HS-27A (cell line): ENCODE measurements around the gene GARS1.
"Not testable (repeated sequence)": the region's sequence is repeated elsewhere in the genome, so short reads cannot be mapped to it uniquely, and the experiment has no call there.

Experiments used
- DNase-seq: peaks from one replicate; pipeline ENCODE4 v3.0.0-alpha.2; 2012; ENCODE audit warnings: low read depth, missing footprints

The GARS1 gene

DNA sequence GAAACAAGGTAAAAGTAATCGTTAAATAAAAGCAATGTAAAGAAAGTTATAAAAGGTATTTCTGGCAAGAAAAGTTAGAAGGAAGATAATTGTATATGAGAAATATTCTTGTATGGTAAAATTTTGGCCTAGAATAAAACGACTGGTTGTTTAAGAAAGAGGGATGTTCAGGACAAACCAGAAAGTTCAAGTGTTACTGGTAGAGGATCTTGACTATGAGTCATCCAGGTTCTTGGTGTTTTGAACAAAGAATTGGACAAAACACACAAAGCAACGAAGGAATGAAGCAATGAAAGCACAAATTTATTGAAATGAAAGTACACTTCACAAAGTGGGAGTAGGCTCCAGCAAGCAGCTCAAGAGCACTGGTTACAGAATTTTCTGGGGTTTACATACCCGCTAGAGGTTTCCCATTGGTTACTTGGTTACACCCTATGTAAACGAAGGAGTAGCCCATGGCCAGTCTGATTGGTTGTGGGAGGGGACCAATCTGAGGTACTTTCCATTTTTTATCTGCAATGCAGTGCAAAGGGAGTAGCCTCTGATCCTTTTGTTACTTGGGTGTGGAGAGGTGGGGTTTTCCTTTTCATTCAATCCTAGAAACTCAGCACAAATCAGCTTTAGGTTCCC lies 22.4 kb upstream of the GARS1 start:
- DNase-seq, result no peak

DNA sequence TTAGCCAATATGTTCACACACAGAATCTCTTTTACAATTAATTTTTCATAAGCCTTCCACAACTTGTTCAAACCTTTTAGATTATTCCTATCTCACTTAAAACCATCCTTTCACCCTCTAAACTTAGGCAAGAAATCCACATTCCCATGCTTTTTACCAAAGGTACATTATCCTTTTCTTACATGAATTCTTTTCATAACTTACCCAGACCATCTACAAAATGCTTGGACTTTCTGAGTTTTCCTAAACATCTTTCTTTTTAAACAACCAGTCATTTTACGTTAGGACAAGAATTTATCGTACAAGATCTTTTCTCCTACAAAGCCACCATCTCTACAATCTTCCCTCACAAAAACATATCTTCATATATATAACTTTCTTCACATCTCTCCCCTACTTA lies 18.8 kb upstream of the GARS1 start:
- DNase-seq, result no peak

DNA sequence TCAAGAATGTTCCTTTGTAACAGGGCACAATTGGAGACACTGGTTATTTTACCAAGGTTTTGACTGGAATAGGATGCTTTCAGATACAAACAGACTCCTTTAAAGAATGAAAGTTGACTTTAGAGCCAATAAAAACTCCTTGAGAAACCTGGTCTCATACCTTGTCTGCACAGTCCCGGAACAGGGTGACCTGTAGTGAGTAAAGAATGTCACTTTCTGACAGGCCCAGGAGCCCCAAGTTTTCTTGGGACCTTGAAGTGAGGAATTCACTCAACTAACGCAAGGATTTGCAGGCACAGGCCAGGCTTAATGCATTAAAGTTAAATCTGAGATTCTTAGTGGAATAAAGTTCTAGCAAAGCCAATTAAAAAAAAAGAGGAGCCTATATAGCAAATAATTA lies 11.5 kb upstream of the GARS1 start:
- DNase-seq, result no peak

DNA sequence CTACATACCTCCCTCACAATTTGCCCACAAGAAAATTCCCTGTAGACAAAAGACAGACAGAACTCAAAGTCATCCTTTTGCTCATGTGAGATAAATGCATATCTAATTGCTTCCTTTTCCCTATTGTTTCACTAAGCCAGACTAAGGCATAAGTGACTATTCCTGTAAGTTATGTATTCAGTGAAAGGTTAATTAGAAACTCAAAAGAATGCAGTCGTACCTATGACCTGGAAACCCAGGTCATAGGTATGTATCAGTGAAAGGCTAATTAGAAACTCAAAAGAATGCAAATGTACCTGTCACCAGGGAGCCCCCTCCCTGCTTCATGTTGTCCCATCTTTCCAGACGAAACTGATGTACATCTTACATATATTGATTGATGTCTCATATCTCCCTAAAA lies 10.3 kb upstream of the GARS1 start:
- DNase-seq, result no peak

DNA sequence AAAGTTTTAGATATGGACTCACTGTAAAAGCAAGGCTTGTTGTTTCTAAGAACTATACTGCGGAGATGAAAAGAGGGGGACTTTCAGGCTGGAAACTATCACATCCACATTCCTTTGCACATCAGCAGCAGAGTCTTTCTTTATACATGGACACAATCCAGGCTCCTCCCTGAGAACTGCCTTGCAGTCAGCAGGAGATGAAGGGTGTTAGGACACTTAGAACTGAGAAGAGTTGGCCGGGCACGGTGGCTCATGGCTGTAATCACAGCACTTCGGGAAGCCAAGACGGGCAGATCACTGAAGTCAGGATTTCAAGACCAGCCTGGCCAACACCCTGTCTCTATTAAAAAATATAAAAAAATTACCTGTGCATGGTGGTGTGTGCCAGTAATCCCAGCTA lies 9.7 kb upstream of the GARS1 start:
- no peak for DNase-seq

DNA sequence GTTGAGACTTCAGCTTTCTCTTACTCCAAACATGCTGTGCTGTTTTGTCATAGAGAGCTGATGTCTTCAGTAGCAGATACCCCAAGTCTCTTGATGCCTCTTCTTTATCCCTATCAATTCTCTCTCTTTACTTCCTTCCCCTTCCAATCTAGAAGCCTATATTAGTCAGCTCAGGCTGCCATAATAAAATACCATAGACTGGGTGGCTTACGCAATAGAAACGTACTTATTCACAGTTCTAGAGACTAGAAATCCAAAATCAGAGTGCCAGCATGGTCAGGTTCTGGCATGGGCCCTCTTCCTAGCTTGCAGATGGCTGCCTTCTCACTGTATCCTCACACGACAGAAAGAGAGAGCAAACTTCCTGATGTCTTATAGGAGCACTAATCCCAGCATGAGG lies 9.0 kb upstream of the GARS1 start:
- no peak for DNase-seq

DNA sequence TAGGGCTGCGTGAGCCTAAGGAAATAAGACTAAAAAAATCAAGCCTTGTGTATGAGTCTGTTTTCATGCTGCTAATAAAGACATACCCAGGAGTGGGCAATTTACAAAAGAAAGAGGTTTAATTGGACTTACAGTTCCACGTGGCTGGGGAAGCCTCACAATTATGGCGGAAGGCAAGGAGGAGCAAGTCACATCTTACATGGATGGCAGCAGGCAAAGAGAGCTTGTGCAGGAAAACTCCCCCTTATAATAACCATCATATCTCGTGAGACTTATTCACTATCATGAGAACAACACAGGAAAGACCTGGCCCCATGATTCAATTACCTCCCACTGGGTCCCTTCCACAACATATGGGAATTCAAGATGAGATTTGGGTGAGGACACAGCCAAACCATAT lies 7.1 kb upstream of the GARS1 start:
- DNase-seq, result not testable (repeated sequence)

DNA sequence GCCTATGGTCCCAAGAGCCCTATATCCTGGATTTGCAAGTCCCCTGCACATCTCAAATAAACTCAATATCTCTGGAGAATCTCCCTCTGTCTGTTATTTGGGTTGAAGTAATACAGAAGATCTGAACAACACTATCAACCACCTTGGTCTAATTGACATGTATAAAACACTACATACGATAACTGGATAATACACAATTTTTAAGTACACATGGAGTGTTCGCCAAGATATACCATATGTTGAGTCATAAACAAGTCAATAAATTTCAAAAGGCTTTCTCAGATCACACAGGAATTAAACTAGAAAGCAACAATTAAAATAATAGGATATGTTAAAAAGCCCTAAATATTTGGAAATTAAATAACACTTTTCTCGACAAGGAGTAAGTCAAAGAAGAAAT lies 5.6 kb upstream of the GARS1 start:
- DNase-seq, result no peak

DNA sequence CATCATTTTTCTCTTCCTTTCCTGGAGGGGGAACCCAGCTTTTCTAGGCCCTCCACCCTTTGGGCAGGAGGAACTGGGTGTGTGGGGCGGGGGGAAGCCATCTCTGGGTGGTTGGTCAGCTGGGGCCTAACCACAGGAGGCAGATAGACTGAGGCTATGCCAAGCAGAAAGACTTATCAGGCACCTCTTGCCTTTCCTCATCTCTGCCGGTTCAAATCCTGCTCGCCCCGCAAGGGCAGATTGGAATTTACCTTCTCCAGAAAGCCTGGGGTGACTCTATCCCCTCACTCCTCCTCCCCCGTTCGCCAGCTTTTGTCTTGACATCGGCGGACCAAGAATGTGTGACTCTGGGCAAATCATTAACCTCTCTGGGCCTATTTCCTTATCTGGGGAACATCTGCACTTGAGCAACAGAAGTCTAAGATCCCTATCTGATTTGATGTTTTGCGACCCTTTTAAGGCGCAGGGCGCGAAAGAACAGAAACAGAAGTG lies 584 bp upstream of the GARS1 start:
- DNase-seq, result no peak

DNA sequence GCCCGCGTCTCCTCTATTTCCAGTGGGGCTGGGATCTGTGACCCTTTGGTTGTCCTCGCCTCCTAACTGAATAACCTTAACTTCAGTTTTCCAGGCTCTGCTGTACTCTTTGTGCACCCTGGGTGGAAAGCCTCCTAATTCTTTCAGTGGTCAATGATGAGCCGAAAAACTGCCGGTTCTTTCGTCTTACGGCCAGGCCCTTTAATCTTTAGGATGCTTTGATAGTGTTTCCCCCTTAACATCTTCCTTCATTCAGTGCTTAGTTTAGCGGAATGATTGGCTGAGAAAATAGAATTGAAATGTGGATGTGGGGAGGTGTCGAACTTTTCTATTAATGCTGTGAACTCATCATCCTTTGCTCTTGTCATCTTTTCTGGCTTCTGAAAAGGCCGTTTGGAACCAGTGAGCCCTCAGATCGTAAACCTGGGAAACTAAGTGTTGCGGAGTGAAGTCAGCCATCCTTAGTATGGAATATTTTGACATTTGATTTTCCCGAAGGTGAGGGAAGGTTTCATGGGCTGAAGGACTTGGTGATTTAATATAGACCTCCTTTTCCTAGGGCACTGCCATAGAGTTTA lies 847 bp downstream of the GARS1 start:
- DNase-seq, result no peak

DNA sequence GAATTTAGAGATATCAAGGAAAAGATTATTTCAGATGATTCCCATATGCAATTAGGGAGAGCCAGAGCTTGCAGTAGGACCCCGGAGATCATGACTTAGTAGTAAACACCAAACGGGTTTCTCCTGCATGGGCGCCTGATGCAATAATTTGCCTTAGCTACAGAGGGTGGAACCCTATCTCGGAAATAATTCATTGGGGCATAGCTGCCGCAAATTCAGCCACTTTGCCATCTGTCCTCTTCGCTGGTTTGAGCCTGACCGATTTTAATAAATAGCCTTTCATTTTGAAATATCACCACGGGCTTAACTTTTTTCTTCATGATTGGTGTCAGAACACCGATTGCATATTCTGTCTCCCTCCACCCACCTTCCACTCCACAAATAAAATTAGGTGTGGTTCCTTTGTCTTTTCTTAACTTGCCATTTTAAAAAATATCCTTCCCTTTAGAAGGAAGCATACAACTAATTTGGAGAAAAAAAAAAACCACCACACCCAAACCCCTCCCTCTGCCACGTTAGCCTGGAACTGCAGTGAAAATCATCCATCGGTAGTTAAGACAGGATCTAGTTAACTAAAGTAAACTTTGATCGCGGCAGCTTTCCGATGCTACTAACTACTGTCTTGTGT lies 1.4 kb downstream of the GARS1 start:
- DNase-seq, result no peak

DNA sequence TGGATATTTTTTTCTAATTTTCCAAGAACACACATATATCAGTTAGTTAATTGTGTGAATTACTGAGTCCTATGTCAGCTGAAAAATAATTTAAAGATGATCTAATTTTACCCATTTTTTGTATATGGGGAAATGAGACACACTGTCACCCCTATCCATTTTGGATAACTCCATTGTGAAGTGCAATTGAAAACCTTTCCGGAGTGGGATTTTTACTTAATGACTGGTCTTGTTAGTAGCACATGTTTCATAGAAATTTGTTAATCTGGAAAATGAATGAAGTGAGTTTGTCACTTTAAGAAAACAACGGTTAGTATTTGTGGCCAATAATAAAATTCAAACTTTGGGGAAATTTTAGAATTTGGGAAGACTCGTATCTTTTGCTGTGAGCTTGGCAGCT lies 2.0 kb downstream of the GARS1 start:
- DNase-seq, result no peak

DNA sequence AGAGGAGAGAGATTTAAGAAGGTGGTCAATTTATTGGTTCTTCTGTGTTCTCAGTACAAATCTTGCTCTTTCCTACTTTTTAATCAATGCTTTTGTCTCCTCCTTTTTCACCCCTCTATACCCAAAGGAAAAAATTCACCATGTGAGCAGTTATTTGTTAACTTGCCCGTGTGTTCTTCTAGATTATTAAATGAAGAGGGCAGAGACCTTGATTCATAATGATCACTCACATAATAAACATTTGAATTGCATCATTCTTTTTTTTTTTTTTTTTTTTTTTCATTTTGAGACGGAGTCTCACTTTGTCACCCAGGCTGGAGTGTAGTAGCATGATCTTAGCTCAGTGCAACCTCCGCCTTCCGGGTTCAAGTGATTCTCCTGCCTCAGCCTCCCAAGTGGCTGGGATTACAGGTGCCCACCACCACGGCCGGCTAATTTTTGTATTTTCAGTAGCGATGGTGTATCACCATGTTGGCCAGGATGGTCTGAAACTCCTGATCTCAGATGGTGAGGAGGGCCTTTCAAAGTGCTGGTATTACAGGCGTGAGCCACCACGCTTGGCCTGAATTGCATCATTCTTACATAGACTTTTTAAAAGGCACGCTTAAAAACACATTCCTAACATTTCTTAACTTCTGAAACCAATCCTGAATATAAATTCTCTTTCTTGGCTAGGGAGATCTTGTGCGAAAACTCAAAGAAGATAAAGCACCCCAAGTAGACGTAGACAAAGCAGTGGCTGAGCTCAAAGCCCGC lies 3.6 kb downstream of the GARS1 start:
- DNase-seq, result no peak

DNA sequence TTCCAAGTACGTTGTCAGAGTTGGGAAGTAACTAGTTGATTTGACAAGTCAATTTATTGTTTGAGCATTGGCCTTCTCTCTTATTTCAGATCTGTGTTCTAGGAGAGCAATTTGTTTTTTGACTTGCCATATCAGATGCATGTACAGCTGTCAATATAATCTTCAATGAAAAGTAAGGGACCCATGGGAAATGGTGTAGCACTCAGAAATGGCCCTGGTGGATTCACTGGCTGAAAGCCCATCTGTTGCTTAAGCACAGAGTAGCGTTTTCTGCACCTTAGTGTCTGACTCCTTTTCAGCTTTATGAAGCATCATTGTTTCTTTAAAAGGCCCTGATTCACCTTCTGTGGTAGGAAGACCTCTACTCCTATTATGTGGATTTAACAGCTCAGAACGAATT lies 10.2 kb downstream of the GARS1 start:
- DNase-seq, result no peak

DNA sequence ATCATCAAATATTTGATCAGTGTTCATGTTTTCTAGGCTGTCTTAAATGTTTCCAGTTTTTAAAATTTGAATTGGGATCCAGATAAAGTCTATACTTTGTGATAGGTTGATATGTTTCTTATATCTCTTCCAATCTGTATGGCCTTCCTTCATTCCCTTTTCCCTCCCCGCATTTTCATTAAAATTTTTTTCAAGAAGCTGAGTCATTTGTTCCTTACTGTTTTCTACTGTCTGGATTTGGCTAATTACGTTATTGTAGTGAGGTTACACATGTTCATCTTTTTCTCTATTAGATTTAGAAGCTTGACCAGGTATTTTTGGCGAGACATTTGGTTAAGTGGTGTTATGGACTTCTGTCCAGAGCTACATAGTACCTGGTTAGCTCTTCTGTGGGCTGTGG lies 11.2 kb downstream of the GARS1 start:
- DNase-seq, result no peak

DNA sequence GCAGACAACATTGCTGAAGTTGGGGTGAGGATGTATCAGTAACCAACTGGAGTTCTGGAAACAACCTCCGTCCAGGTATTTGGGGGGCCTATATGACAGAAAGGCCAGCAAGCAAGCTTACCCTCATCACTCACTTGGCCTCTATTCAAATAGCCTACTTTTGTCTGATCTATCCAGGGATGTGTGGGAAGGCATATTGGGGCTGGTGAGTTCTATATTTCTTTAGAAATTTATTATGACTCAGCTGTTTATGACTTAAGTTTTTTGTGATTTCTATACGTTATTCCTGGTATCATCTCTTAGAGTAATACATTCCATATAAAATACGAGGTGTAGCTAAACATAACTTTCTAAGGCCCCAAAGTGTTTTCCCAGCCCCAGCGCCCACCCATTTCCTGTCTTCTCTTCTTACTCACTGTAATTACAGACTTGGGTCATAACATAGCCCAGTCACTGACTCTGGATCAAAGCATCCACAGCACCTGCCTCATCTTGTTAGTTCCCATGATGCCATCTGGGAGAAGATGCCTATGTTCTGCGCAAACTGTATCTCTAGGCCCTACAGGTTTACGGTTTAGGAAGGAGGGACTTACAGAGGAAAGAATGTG lies 18.1 kb downstream of the GARS1 start:
- DNase-seq, result no peak

DNA sequence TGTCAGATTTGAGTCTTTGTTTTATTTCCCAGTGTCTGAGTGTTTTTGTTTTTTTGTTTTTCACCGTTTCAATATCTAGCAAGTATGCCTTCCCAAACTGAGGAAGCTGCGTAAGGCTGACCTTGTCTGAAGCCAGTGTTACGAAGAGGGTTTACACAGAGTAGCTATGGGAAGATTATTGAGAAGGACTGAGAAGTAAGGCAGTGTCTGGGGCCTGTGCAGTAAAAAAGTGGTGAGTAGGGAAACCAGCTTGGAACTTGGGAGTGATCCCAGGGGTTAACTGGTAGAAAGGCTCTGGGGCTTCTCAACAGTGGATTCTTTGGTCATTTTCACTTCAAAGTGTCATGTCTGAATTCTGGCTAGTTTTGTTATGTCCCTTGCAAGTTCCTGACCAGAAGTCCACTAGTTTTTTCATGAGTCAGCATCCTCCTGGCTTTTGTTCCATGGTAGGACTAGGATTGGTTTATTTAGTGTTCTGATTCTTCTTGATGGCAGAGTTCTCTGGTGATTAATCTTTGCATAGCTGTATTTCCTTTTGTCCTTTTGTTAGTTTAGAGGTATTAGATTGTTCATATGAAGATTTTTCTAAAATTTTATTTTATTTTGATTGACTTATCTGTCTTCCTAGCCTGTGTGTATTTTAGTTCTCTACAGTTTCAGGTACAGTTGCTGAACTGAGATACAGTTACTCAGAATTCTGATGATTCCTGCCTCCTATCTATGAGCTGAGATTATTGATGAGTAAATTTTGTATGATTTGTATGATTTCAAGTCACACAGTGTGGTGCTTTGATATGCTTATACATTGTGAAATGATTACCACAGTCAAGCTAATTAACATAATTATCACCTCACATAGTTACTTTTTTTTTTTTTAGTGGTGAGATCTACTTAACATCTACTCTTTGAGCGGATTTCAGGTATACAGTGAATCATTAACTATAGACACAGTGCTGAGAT lies 19.0 kb downstream of the GARS1 start:
- no peak for DNase-seq

DNA sequence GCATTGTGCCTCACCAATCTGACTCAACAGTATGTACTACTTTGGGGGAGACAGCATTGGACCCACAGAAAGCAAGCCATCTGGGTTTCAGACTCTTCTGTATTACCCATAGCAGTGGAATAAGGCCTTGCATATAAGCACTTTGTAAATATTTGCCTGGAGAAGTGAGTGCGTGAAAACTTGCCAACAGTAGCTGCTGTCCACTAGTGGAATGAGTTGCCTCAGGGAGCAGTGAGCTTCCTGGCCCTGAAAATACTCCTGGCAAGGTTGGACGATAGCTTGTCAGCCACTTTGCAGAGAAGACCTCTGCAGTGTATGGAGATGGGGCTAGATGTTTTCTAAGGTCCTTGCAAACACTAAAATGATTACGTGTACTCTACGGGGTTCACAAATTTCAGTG lies 21.6 kb downstream of the GARS1 start:
- DNase-seq, result no peak

DNA sequence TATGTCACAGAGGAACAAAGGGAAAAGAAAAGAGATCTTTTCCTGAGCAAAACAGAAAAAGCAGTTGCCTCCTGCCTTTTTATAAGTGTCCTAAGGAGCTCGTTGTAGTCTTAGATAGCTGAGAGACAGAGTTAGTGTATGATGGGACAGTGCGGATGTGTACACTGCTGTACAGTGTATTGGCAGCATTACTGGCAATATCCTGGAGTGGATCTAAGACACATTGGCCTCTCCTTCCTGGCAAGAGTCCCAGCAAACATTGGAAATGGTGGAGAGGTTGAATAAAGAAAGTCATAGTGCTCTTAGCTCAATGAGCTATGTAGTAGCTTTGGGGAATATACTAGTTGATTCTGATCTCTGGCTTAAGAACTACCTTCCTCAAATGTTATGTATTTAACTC lies 22.7 kb downstream of the GARS1 start:
- DNase-seq, result no peak

DNA sequence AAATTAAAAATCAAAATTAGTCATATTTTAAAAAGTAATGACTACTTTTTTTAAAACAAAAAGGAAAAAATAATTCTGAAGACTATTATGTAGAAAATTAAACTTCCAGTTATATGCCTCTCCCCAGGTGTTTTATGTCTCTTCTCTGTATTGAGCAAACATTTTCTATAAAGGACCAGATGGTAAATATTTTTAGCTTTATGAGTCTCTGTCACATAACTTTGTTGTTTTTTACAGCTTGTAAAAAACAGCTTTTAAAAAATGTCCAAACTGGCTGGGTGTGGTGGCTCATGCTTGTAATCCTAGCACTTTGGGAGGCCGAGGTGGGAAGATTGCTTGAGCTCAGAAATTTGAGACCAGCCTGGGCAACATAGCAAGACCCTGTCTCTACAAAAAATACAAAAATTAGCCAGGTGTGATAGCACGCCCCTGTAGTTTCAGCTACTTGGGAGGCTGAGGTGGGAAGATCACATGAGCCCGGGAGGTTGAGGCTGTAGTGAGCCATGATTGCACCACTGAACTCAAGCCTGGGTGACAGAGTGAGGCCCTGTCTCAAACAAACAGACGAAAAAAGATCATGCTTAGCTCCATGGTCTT lies 23.5 kb downstream of the GARS1 start:
- DNase-seq, result no peak

DNA sequence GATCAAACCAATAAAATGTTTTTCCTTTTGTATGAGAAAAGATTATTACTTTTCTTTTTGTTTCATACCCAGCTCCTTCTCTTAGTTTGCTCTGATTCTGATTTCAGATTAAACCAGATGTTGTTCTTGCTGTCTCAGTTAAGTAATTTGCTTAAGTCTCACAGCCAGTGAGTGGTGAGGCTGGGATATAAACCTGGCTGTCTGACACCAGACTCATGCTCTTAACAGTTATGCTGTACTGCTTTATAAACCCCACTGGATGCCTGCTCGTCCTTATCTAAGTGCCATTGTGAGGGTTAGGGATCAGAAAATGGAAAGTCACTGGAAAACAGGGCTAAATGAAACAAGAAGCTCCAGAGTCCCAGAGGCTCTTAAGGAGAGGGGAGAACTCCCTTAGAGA lies 24.3 kb downstream of the GARS1 start:
- DNase-seq, result no peak
